Fibroblast of upper back skin (primary cell): ENCODE measurements around the gene PTDSS2.

Source experiments
- DNase-seq: peaks from one replicate; pipeline ENCODE4 v3.0.0-alpha.2; 2013

The PTDSS2 gene

DNA sequence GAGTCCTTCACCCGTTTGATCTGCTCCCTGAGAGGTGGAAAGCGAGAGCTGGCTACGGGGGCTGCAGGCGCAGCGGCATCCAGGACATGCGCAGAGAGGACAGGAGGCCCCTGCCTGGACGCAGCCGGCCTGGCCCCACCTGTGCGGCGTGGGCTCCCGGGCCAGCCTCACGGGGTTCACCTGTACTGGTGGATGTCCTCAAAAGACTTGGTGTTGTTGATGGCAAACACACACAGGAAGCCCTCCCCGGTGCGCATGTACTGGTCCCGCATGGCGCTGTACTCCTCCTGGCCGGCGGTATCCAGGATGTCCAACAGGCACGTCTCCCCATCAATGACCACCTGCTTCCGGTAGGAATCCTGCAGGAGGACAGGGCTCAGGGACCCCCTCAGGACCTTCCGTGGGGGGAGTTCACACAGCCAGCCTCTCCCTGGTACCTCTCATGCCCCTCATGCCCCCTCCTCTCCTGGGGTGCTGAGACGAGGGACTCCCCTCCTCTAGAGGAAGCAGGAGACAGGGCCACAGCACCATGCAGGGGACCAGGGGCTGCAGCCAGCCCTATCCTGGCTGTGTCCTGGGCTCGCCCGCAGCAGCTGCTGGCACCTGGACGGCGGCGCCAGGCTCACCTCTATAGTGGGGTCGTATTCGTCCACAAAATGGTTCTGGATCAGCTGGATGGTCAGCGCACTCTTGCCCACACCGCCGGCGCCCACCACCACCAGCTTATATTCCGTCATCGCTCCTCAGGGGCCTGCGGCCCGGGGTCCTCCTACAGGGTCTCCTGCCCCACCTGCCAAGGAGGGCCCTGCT lies 83.7 kb downstream of the PTDSS2 start:
- DNase-seq: no peak

DNA sequence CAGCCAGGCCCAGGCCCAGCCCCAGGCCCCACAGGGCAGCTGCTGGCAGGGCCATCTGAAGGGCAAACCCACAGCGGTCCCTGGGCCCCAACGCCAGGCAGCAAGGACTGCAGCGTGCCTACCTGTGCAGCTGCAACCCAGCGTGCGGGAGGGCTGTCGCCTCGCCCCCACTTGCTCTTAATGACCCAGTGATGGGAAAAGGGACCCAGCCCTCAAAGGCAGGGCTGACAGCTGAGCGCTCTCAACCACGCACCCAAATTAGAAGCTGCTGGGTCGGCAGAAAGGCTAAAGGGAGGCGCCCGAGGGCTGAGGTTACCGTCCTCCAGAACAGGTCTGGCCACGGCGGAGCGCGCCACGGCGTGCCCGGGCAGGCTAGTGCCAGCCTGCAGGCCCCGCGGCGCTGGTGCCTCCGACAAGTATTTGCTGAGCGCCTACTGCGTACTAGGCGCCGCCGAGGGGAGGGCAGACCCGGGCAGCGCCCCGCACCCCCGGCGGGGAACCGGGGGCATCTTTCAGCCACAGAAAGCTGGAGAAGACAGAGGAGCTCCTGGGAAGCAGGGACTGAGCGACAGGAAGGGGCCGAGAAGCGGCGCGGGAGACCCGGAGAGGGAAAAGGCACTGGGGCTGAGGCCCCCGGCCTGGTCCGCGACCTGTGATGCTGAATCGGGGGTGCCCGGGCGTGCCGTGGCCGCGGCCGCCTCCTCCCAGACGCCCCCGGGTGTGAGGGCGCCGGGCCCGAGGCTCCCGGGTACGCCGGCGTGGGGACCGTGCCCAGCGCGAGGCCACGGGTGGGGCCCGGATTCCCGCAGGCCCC lies 84.5 kb downstream of the PTDSS2 start:
- DNase-seq: no peak

DNA sequence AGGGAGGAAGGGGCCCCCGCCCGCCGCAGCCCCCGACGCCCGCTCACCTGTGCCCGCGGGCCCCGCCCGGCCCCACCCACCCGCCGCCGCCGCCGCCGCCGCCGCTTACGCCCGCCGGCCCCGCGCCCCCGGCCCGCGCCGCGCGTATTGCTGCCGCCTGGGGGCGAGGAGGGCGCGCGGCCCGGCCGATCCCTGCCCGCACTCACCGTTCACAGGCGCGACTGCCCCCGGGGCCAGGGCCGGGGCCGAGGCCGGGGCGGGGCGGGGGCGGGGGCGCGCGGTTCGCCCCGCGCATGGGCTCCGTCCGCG lies 85.1 kb downstream of the PTDSS2 start:
- no peak for DNase-seq

DNA sequence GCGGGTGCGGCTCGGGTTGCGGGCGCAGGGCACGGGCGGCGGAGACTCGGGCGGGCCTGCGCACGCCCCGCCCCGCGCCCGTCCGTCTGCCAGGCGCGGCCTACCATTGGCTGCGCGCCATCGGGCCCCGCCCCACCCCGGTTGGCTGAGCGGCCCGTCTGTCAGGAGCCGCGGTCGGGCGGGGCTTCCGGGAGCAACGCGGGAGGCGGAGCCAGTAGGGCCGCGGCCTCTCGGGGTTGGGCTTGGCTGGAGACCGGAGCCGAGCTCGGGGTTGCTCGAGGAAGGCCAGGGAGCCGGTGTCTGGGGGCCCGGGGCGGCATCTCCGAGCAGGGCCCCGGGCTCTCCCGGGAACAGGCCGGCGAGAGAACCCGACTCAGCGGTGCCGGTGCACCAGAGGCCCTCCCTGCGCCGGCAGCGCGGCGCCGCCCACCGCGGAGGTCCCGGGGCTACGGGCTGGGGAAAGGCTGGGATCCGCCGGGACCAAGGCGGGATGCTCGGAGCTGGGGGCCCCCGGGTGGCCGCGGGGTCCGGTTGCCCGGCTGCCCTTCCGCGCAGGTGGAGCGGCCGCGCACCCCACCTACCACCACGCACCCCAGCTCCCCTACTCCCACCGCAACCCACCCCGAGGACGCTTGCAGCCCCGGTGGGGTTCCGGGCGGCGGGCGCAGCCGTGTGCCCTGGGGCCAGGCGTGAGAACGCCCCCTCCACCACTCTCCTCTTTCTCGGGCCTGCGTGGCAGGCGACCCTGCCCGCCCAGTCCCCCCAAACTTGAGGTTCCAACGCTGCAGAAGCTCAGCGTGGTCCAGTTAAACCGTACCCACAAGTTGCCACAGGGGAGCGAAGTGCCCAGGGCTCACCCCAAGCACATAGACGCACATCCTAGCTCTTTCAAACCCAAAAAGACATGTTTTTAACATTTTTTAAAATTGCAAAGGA lies 85.7 kb downstream of the PTDSS2 start, which contains the start of gene HRAS:
Gene HRAS, minus strand, starts transcription at position 58 of the 936 bp plus-strand sequence.
- peak; percentile 92 for DNase-seq

DNA sequence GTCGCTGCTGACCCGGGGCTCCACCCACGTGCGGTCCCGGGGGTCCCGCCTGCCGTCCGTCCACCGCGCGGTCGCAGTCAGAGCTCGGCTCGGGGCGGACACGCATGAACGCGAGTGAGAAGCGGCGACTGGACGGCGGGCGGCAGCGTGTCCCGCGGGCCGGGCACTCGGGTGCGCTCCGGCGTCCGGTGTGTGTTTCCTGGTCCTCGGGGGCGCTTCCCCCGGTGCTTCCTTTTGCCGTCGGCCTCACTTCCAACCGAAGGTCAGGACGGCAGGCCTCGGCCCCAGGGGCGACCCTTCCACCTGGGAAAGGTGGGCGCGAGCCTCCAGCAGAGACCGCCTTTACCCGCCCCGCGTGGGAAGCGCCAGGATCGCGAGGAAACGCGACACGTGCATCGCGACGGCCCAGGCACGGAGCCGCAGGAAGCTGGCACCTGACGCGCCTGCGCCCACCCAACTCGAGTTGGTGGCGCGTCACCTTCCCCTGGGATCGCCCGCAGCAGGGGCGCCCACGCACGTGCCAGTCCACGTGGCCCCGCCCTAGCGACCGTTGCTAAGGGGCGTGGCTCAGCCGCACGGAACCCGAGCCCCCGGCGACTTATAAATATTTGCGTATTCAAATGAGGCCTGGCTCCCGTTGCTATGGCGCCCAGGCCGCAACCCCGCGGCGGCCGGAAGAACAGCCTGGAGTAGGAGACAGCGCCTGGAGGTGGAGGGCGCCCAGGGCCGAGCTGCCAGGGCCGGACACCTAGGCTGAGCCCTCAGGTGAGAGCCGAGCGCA lies 87.0 kb downstream of the PTDSS2 start, which contains the start of gene LRRC56:
Gene LRRC56, plus strand, starts transcription at position 687 of the 781 bp plus-strand sequence. CDS start 3,158 bp downstream, outside the sequence.
- peak; percentile 72 for DNase-seq

DNA sequence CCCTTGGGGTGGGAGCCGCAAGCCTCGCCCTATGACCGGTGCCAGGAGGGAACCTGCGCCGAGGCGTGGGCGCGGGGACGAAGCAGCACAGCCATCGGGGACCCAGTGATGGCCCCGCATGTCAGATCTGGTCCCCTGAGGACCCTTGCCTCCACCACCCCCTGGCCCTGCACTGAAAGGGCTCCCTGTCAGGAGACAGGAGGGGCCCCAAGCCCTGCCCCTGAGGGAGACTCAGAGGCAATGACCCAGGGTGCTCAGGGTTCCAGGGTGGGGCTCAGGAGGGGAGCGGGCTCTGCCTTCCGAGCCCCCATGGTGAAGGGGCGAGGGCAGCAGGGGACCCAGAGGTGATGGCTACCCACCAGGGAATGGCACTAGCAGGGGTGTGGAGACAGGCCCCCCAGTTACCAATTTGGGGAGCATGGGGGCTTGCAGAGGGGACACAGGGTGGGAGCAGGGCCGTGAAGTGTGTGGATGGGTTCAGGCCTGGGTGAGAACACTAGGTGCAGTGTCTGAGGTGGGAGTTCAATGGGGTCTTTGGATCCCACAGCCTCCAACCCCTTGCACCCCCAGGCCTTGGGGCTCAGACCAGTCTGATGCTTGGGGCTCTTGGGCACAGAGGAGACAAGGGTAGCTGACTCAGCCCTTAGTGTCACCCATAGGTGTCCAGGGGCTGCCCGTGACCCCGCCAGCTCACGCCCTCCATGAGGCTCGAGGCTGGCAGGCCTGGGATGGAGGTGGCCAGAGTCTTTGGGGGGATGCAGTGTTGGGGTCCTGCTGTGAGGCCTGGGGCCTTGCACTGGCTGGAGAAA lies 87.7 kb downstream of the PTDSS2 start:
- DNase-seq: no peak

DNA sequence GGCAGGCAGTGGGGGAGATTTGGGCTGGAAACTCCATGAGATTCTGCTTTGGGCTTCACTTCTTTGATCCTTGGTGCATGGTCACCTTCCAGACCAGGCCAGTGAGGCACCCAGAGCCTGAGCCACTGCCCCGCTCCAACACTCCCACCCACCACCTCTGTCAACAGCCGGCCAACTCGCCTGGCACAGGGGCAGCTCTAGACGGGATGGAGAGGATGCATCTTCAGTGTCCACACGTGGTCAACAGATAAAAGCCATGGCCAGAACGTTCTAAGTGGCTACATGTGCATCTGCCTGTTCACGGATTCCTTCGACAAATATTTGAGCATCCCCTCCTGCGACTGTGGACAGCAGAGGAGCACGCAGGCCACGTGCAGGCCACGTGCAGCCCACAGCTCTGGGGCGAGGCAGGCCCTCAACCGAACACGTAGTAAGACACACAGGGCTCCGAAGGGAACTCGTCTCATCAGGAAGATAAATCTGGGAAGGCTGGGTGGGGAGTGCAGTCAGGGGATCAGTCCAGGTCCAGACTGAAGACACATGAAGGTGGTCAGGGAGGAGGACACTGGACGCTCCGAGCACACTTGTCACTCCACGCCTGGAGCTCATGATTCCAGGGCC lies 88.5 kb downstream of the PTDSS2 start:
- no peak for DNase-seq

DNA sequence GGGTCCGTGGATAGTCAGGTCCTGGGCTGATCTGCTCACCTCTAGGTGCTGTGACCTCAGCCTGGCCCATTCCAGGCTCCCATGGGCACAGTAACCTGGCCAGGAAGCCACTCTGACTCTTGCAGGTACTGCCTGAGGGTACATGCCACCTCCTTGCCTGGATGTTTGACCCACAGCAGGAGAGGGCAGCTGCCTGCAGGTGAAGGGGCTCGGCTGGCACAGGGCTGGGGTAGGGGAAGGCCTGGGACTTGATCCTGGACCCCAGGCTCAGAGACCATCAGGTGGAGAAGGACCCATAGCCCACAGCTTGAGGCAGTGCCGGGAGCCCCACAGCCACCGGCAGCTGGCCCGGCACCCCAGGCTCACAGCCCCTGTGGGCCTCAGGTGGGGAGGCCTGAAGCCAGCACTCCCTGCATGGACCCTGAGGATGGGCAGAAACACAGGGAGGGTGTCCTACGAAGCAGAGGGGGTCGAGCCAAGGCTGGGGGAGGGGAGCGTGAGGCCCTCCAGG lies 89.9 kb downstream of the PTDSS2 start:
- DNase-seq: no peak
